B cell (primary cell): Measurements from ENCODE around the gene POFUT1. TPM values are rescaled to one million over a fixed set of nuclear protein-coding genes. Genes with fewer than 3 reads are reported as not detected.

ENCODE experiments used
- ATAC-seq: fragments of 200-7000 bp; cut with Tn5 transposase; one replicate; pipeline ENCODE4 v1.10.0; 2021; ENCODE audit warnings: low read depth, mild to moderate bottlenecking, moderate number of reproducible peaks, moderate library complexity
- CTCF ChIA-PET: fragments of 350-600 bp; sonication (Branson Sonifier 250); formaldehyde crosslinking; loops from one replicate; lab custom pipeline; 2021; ENCODE audit warnings: antibody characterized with exemption, inconsistent platforms; lab: Charles Lee
- POLR2A ChIA-PET: fragments of 350-600 bp; sonication (Branson Sonifier 250); formaldehyde crosslinking; loops from one replicate; lab custom pipeline; 2021; ENCODE audit warnings: antibody characterized with exemption; lab: Charles Lee
- DNase-seq: peaks from one replicate; pipeline ENCODE4 v3.0.0; 2013
- H2AFZ ChIP-seq: 2 replicates; pipeline ENCODE4 v1.6.1; 2012; ENCODE audit warnings: mild to moderate bottlenecking, low read depth, low read length; ENCODE audit not compliant: insufficient read depth, poor library complexity, severe bottlenecking
- H3K27ac ChIP-seq, 2 donors: 1 replicate in 1 of 2; 2 replicates in 1 of 2; pipeline ENCODE4 v1.5.1; 2012 to 2013; ENCODE audit warnings: low read length in 2 of 2, mild to moderate bottlenecking in 2 of 2, moderate library complexity in 1 of 2
- H3K27me3 ChIP-seq, 4 experiments: fragments of 200-600 bp in 1 of 4; sonication (generic) in 1 of 4; replicated peaks in 1 of 4; 1 replicate in 2 of 4; 2 replicates in 2 of 4; pipeline versions ENCODE4 v1.6.1 to v1.7.0; 2013 to 2016; ENCODE audit warnings: low read length in 3 of 4, mild to moderate bottlenecking in 2 of 4, mixed read lengths in 1 of 4, moderate library complexity in 1 of 4; ENCODE audit not compliant: insufficient read depth in 4 of 4, control insufficient read depth in 3 of 4; ENCODE audit errors: control extremely low read depth in 1 of 4
- H3K36me3 ChIP-seq, 2 experiments: replicated peaks in 1 of 2; 1 replicate in 1 of 2; 2 replicates in 1 of 2; pipeline versions ENCODE4 v1.6.1 to v1.7.1; 2013; ENCODE audit warnings: low read length in 1 of 2; ENCODE audit not compliant: insufficient read depth in 2 of 2, control insufficient read depth in 1 of 2; ENCODE audit errors: control extremely low read depth in 1 of 2, extremely low read depth in 1 of 2
- H3K4me1 ChIP-seq, 2 donors: fragments of 200-600 bp in 1 of 2; sonication (generic) in 1 of 2; 1 replicate in 1 of 2; 2 replicates in 1 of 2; pipeline versions ENCODE4 v1.5.1 to v1.6.1; 2013 to 2017; ENCODE audit warnings: low read length in 2 of 2; ENCODE audit not compliant: control insufficient read depth in 2 of 2, insufficient read depth in 2 of 2
- H3K4me2 ChIP-seq: replicated peaks from 2 replicates; pipeline ENCODE3; 2012; ENCODE audit warnings: mild to moderate bottlenecking, low read depth, low read length; ENCODE audit not compliant: poor library complexity, severe bottlenecking
- H3K4me3 ChIP-seq, 5 experiments: fragments of 200-600 bp in 1 of 5; sonication (generic) in 1 of 5; 1 replicate in 3 of 5; 2 replicates in 2 of 5; pipeline versions ENCODE4 v1.5.1 to v1.7.0; 2011 to 2016; ENCODE audit warnings: low read length in 4 of 5, mild to moderate bottlenecking in 4 of 5, low read depth in 2 of 5, control low read depth in 1 of 5, moderate library complexity in 1 of 5; ENCODE audit not compliant: insufficient read depth in 1 of 5; ENCODE audit errors: control extremely low read depth in 1 of 5, extremely low read depth in 1 of 5
- H3K79me2 ChIP-seq: fragments of 200-600 bp; sonication (generic); one replicate; pipeline ENCODE4 v1.6.0; 2016; ENCODE audit warnings: low read length; ENCODE audit not compliant: control insufficient read depth, insufficient read depth
- H3K9ac ChIP-seq: fragments of 200-600 bp; sonication (generic); 2 replicates; pipeline ENCODE4 v1.6.1; 2017; ENCODE audit warnings: mild to moderate bottlenecking, low read length, moderate library complexity
- H3K9me3 ChIP-seq, 3 donors: one replicate each; pipeline versions ENCODE4 v1.6.1 to v1.7.1; 2013; ENCODE audit warnings: low read length in 2 of 3; ENCODE audit not compliant: control insufficient read depth in 2 of 3, insufficient read depth in 1 of 3; ENCODE audit errors: control extremely low read depth in 1 of 3
- H4K20me1 ChIP-seq: 2 replicates; pipeline ENCODE4 v1.6.0; 2012; ENCODE audit warnings: mild to moderate bottlenecking, low read length; ENCODE audit not compliant: insufficient read depth, control insufficient read depth, poor library complexity, severe bottlenecking
- H3K27ac Mint-ChIP-seq: one replicate; pipeline ENCODE4 v1.8.0; 2021; ENCODE audit warnings: mixed read lengths
- H3K27me3 Mint-ChIP-seq: one replicate; pipeline ENCODE4 v1.8.0; 2021; ENCODE audit warnings: mixed read lengths
- H3K4me1 Mint-ChIP-seq: one replicate; pipeline ENCODE4 v1.8.0; 2021; ENCODE audit warnings: mixed read lengths
- H3K4me3 Mint-ChIP-seq: one replicate; pipeline ENCODE4 v1.8.0; 2021; ENCODE audit warnings: mixed read lengths
- H3K9me3 Mint-ChIP-seq: one replicate; pipeline ENCODE4 v1.8.0; 2022; ENCODE audit warnings: mixed read lengths; ENCODE audit not compliant: insufficient read depth
- EZH2 ChIP-seq: IDR thresholded peaks from 2 replicates; pipeline ENCODE4 v1.6.1; 2012; ENCODE audit warnings: borderline replicate concordance, low read depth, mild to moderate bottlenecking, moderate library complexity, low read length; ENCODE audit not compliant: insufficient read depth, poor library complexity, severe bottlenecking
- WGBS: methylation state at CpG from one replicate; pipeline ENCODE4 v1.1.5; 2013; ENCODE audit warnings: missing lambda C conversion rate; ENCODE audit not compliant: insufficient coverage; 5-methylcytosine and 5-hydroxymethylcytosine counted together
- intact Hi-C: fragments of 100-400 bp; cut with micrococcal nuclease; formaldehyde crosslinking; loops from one replicate; pipeline ENCODE4 v1.10.0; 2022
- polyA plus RNA-seq: library from polyadenylated mRNA; depleted of rRNA; stranded (reverse); fragments of >200 nt; gene quantifications from 2 replicates; pipeline ENCODE4 v1.2.3, GENCODE V29; 2012
- total RNA-seq, 2 donors: library from RNA; stranded (reverse); fragments of 120-200 nt in 1 of 2; gene quantifications; 1 replicate in 1 of 2; 2 replicates in 1 of 2; pipeline versions ENCODE4 v1.2.3 to v1.2.4, GENCODE V29; 2013 to 2022
- TF ChIP-seq, protein P1 (sequence below): fragments of 200-600 bp; IDR thresholded peaks from one replicate; pipeline ENCODE4 v1.8.0; 2022; ENCODE audit warnings: antibody characterized with exemption, mild to moderate bottlenecking

The POFUT1 gene
- total and polyA plus RNA-seq, 2 donors (not counting 1 experiment from before 2014, with no cell fraction given), result 7.8 to 18.1 TPM

- no peak for ATAC-seq
- no peaks in the 10 kb centered on the region for H3K79me2 ChIP-seq
- 100% methylated on average over 2 of the region's 4 CpGs for WGBS
- no peak overlapping the region for H3K4me3 ChIP-seq
- Mint-ChIP-seq H3K9me3 (no peaks in the 10 kb centered on the region), H3K27ac (no peak overlapping the region), H3K4me3 (no peak overlapping the region), H3K4me1 (peaks cover 10% of the 10 kb centered on the region), H3K27me3 (no peaks in the 10 kb centered on the region)
- H3K4me1 ChIP-seq, result peaks cover 4 to 16% of the 10 kb centered on the region in 2 donors
- no peaks in the 10 kb centered on the region for H3K9me3 ChIP-seq
- H3K27ac ChIP-seq, result peak overlapping the region in 1 of 2 donors; percentile 54
- H4K20me1 ChIP-seq, result no peaks in the 10 kb centered on the region
- TF ChIP-seq EZH2, result no peak
- TF ChIP-seq, protein P1, sequence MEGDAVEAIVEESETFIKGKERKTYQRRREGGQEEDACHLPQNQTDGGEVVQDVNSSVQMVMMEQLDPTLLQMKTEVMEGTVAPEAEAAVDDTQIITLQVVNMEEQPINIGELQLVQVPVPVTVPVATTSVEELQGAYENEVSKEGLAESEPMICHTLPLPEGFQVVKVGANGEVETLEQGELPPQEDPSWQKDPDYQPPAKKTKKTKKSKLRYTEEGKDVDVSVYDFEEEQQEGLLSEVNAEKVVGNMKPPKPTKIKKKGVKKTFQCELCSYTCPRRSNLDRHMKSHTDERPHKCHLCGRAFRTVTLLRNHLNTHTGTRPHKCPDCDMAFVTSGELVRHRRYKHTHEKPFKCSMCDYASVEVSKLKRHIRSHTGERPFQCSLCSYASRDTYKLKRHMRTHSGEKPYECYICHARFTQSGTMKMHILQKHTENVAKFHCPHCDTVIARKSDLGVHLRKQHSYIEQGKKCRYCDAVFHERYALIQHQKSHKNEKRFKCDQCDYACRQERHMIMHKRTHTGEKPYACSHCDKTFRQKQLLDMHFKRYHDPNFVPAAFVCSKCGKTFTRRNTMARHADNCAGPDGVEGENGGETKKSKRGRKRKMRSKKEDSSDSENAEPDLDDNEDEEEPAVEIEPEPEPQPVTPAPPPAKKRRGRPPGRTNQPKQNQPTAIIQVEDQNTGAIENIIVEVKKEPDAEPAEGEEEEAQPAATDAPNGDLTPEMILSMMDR, result no peak
- no peaks in the 10 kb centered on the region for H3K27me3 ChIP-seq
- CTCF ChIA-PET, result no interaction called here
- POLR2A ChIA-PET, result no interaction called here
- no peak overlapping the region for H2AFZ ChIP-seq
- no peak for DNase-seq
- no peak overlapping the region for H3K9ac ChIP-seq
- intact Hi-C loops, result loop anchor here (10.0 kb wide), 1 partner anchor 424 kb away; no protein-coding TSS in a partner anchor
- no peak overlapping the region for H3K4me2 ChIP-seq
- peaks cover 0 to 74% of the 10 kb centered on the region in 2 experiments for H3K36me3 ChIP-seq
Measured at GRCh38 chr20:32231245-32231644, 23.6 kb downstream of the POFUT1 start.

- H3K27ac Mint-ChIP-seq, result peak overlapping the region; percentile 77
- DNase-seq (peak; percentile 22), ATAC-seq (peak; percentile 58)
- H3K4me1 Mint-ChIP-seq, result peaks cover 10% of the 10 kb centered on the region
- Histone ChIP-seq H3K9ac (no peak overlapping the region), H3K36me3 (peaks cover 0 to 77% of the 10 kb centered on the region in 2 experiments), H3K79me2 (no peaks in the 10 kb centered on the region), H3K4me1 (peaks cover 4 to 16% of the 10 kb centered on the region in 2 donors), H3K4me3 (no peak overlapping the region), H3K9me3 (no peaks in the 10 kb centered on the region), H3K27me3 (no peaks in the 10 kb centered on the region), H2AFZ (peak overlapping the region; percentile 13), H3K4me2 (no peak overlapping the region), H4K20me1 (no peaks in the 10 kb centered on the region), H3K27ac (peak overlapping the region in 1 of 2 donors; percentile 54)
- H3K27me3 Mint-ChIP-seq, result no peaks in the 10 kb centered on the region
- ChIA-PET CTCF (no interaction called here), POLR2A (no interaction called here)
- WGBS, result 80% methylated on average over 2 of the region's 4 CpGs
- H3K4me3 Mint-ChIP-seq, result no peak overlapping the region
- intact Hi-C loops, result loop anchor here (10.0 kb wide), 1 partner anchor 423 kb away; no protein-coding TSS in a partner anchor
- no peaks in the 10 kb centered on the region for H3K9me3 Mint-ChIP-seq
- no peak for TF ChIP-seq EZH2
- TF ChIP-seq, protein P1, result no peak
Measured at GRCh38 chr20:32231847-32232246, 24.2 kb downstream of the POFUT1 start.
